Measurements from ENCODE around the gene UFSP1. TPM values are rescaled to one million over a fixed set of nuclear protein-coding genes. Genes with fewer than 3 reads are reported as not detected.

Gene UFSP1
- total RNA-seq, 2 donors from 2014 or later: 6.4 to 8.4 TPM

GRCh38 chr7:100878685-100879084 lies 10.8 kb downstream of the UFSP1 start:
- Histone ChIP-seq H3K36me3 (peaks cover 17 to 26% of the 10 kb centered on the region in 2 donors), H3K9me3 (no peaks in the 10 kb centered on the region), H3K4me3 (no peak overlapping the region), H3K27ac (no peak overlapping the region), H3K27me3 (replicated peaks; ENCODE audit: insufficient read depth) (no peaks in the 10 kb centered on the region), H3K4me1 (replicated peaks) (peaks cover 14% of the 10 kb centered on the region)
- intact Hi-C loops (cut with DNase I): no loop called here
- TF ChIP-seq CTCF (IDR thresholded peaks at IDR 0.05): no peak
- no peak for DNase-seq (ENCODE audit: low spot score)
- 72% methylated on average over 6 of the region's 6 CpGs for WGBS

- TF ChIP-seq CTCF (IDR thresholded peaks at IDR 0.05): no peak
- no peak for TF ChIP-seq POLR2AphosphoS5 (IDR thresholded peaks at IDR 0.05)
- TF ChIP-seq POLR2A (IDR thresholded peaks at IDR 0.05): no peak
- Histone ChIP-seq H3K9me3 (no peaks in the 10 kb centered on the region), H3K4me1 (replicated peaks) (peaks cover 14% of the 10 kb centered on the region), H3K36me3 (peaks cover 17 to 24% of the 10 kb centered on the region in 2 donors), H3K27ac (no peak overlapping the region), H3K4me3 (no peak overlapping the region), H3K27me3 (replicated peaks; ENCODE audit: insufficient read depth) (no peaks in the 10 kb centered on the region)
- intact Hi-C loops (cut with DNase I): no loop called here
- 63% methylated on average over 7 of the region's 7 CpGs for WGBS
- DNase-seq (ENCODE audit: low spot score): no peak
Measured at GRCh38 chr7:100878013-100878412, 11.5 kb downstream of the UFSP1 start.

GRCh38 chr7:100875356-100875751 lies 14.2 kb downstream of the UFSP1 start:
- peaks cover 14% of the 10 kb centered on the region for H3K4me1 ChIP-seq (replicated peaks)
- WGBS: 1% methylated on average over 39 of the region's 39 CpGs
- no peak for TF ChIP-seq POLR2A (IDR thresholded peaks at IDR 0.05)
- TF ChIP-seq CTCF (IDR thresholded peaks at IDR 0.05): no peak
- TF ChIP-seq POLR2AphosphoS5 (IDR thresholded peaks at IDR 0.05): no peak
- intact Hi-C loops (cut with DNase I): no loop called here
- peak overlapping the region; percentile 90 to 91 for H3K27ac ChIP-seq
- no peaks in the 10 kb centered on the region for H3K27me3 ChIP-seq (replicated peaks; ENCODE audit: insufficient read depth)
- H3K9me3 ChIP-seq: no peaks in the 10 kb centered on the region
- H3K36me3 ChIP-seq: peaks cover 0 to 10% of the 10 kb centered on the region in 2 donors
- DNase-seq (ENCODE audit: low spot score): no peak
- H3K4me3 ChIP-seq: peak overlapping the region; percentile 79 to 86

- Histone ChIP-seq H3K4me3 (peak within 1 kb of the TSS; percentile 79 to 86), H3K4me1 (replicated peaks) (peaks cover 14% of the 10 kb centered on the region), H3K27me3 (replicated peaks; ENCODE audit: insufficient read depth) (no peaks in the 10 kb centered on the region), H3K27ac (peak within 1 kb of the TSS; percentile 90 to 91), H3K9me3 (no peaks in the 10 kb centered on the region), H3K36me3 (peaks cover 0 to 10% of the 10 kb centered on the region in 2 donors)
- 2% methylated on average over 79 of the region's 79 CpGs for WGBS
- intact Hi-C loops (cut with DNase I): no loop called here
- DNase-seq (ENCODE audit: low spot score): peak; percentile 98
- TF ChIP-seq POLR2A (IDR thresholded peaks at IDR 0.05) (peak; percentile 94), CTCF (IDR thresholded peaks at IDR 0.05) (peak; percentile 34 to 98 (median 78)), POLR2AphosphoS5 (IDR thresholded peaks at IDR 0.05) (peak; percentile 99)
Measured at GRCh38 chr7:100874577-100875355, 14.7 kb downstream of the UFSP1 start, which contains the start of gene SRRT. Gene SRRT (plus strand): TSS chr7:100875103. CDS start chr7:100875591, 488 bp downstream.

GRCh38 chr7:100874300-100874576 lies 15.3 kb downstream of the UFSP1 start:
- peak overlapping the region; percentile 79 to 86 for H3K4me3 ChIP-seq
- TF ChIP-seq CTCF (IDR thresholded peaks at IDR 0.05) (no peak), POLR2A (IDR thresholded peaks at IDR 0.05) (no peak), POLR2AphosphoS5 (IDR thresholded peaks at IDR 0.05) (no peak)
- H3K9me3 ChIP-seq: no peaks in the 10 kb centered on the region
- intact Hi-C loops (cut with DNase I): no loop called here
- peaks cover 0 to 10% of the 10 kb centered on the region in 2 donors for H3K36me3 ChIP-seq
- peaks cover 14% of the 10 kb centered on the region for H3K4me1 ChIP-seq (replicated peaks)
- DNase-seq (ENCODE audit: low spot score): no peak
- H3K27me3 ChIP-seq (replicated peaks; ENCODE audit: insufficient read depth): no peaks in the 10 kb centered on the region
- H3K27ac ChIP-seq: peak overlapping the region; percentile 90 to 91
- 60% methylated on average over 8 of the region's 8 CpGs for WGBS

All from prostate gland (tissue), 2 donors.